ENCODE results near the gene BTRC.

Gene BTRC

DNA sequence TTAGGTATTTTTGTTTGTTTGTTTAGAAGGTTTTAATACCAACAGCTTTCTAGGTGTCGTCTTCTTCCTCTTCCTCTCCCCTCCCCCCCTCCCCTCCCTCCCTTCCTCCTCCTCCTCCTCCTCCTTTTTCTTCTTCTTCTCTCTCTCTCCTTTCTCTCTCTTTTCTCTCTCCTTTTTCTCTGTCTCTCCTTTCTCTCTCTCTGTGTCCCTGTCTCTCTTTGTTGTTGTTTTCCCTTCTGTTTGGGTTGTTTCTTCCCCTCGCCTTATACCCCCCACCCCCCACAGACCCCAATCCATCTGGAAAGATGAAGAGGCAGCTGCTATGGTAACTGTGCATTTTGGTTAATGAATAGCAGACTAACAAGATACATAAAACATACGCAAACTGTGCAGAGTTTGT is 75.5 kb downstream of the BTRC start:
- H3K4me3 ChIP-seq (replicated peaks in 1 of 2; ENCODE audit: low read depth in 2 of 2, low read length in 2 of 2) = no peak overlapping the region
- TF ChIP-seq, protein P1, sequence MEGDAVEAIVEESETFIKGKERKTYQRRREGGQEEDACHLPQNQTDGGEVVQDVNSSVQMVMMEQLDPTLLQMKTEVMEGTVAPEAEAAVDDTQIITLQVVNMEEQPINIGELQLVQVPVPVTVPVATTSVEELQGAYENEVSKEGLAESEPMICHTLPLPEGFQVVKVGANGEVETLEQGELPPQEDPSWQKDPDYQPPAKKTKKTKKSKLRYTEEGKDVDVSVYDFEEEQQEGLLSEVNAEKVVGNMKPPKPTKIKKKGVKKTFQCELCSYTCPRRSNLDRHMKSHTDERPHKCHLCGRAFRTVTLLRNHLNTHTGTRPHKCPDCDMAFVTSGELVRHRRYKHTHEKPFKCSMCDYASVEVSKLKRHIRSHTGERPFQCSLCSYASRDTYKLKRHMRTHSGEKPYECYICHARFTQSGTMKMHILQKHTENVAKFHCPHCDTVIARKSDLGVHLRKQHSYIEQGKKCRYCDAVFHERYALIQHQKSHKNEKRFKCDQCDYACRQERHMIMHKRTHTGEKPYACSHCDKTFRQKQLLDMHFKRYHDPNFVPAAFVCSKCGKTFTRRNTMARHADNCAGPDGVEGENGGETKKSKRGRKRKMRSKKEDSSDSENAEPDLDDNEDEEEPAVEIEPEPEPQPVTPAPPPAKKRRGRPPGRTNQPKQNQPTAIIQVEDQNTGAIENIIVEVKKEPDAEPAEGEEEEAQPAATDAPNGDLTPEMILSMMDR (IDR thresholded peaks at IDR 0.05; ENCODE audit: low read depth, low read length) = no peak
- DNase-seq (ENCODE audit: low read depth in 2 of 2) = no peak

DNA sequence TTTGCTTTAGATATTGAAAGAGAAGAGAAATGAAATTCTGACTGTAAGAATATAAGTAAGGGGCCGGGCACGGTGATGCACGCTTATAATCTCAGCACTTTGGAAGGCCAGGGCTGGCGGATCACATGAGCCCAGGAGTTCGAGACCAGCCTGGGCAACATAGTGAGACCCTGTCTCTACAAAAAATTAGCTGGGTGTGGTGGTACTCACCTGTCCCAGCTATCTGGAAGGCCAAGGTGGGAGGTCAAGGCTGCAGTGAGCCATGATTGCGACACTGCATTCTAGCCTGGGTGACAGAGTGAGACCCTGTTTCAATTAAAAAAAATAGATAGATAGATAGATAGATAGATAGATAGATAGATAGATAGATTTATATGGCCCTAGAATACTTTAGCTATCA is 82.3 kb downstream of the BTRC start:
- DNase-seq (ENCODE audit: low read depth in 2 of 2) = no peak
- TF ChIP-seq, protein P1 (IDR thresholded peaks at IDR 0.05; ENCODE audit: low read depth, low read length) = no peak
- H3K4me3 ChIP-seq (replicated peaks in 1 of 2; ENCODE audit: low read depth in 2 of 2, low read length in 2 of 2) = no peak overlapping the region

DNA sequence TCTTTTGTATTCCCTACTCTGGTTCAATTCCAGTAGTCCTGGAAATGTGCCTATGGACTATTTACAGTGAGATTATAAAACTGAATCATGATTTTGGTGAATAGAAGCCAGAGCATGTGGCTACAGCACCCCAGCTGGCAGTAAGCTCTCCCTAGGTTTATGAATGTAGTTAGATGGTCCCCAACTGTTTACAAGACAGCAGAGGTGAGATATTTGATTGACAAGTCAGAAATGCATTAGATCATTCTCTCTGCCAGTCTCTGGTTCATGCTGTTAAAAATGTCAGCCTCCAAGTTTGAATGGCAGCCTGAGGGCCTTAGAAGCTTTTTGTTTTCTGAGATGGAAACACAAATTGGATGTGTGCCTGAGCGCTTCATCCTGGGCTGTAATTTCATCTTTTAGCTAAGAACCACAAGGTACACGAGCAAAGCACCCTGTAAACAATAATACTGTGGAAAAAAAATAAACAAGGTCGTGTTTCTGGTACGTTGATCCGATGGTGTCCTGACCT is 85.0 kb downstream of the BTRC start:
- TF ChIP-seq, protein P1 (IDR thresholded peaks at IDR 0.05; ENCODE audit: low read depth, low read length) = no peak
- peak in 1 of 2 donors; percentile 11 for DNase-seq (ENCODE audit: low read depth in 2 of 2)
- no peak overlapping the region for H3K4me3 ChIP-seq (replicated peaks in 1 of 2; ENCODE audit: low read depth in 2 of 2, low read length in 2 of 2)

DNA sequence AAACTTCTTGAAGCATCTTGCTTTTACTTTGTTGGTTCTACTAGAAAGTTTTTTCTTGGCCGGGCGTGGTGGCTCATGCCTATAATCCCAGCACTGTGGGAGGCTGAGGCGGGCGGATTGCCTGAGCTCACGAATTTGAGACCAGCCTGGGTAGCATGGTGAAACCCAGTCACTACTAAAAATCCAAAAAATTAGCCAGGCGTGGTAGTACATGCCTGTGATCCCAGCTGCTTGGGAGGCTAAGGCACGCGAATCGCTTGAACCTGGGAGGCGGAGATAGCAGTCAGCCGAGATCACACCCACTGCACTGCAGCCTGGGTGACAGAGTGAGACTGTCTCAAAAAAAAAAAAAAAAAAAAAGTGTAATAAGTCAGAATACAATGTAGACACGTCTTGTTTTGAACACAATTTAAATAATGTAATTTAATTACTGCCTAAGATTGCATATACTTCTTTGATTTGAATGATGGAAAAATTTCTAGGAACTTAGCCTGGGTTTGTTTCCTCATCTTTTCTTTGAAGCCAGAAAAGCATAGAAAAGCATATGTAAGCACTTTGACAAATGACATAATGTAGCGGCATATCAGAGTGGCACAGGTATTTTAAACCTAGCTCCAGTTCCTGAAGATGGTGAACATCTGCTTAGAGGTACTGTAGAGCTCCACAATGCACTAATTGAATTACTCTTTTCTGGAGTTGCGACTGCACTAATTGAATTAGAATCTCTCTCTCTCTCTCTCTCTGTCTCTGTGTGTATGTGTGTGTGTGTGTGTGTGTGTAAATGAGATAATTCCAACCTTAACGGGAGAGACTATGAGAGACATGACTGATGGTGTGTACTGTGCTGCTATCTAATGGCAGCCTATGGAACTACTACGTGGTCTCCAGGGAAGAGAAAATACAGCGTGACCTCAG is 87.8 kb downstream of the BTRC start:
- DNase-seq (ENCODE audit: low read depth in 2 of 2) = peak; percentile 84 to 89
- H3K4me3 ChIP-seq (replicated peaks in 1 of 2; ENCODE audit: low read depth in 2 of 2, low read length in 2 of 2) = no peak overlapping the region
- TF ChIP-seq, protein P1 (IDR thresholded peaks at IDR 0.05; ENCODE audit: low read depth, low read length) = peak; percentile 68

DNA sequence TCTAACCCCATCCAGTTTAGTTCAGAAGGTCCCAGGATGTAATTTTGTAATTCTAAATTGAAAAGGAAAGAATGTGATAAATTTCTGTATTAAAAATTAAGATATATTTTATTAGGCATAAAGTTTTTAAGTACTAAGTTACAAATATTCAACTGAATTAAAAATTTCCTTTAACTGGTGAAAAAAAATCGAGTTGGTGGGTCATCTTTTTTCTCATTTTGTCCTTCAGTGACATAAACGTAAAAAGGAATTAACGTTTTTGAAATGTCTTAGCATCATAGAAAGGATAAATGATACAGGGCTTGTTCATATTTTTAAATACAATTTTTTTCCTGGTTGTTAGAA is 88.5 kb downstream of the BTRC start:
- no peak overlapping the region for H3K4me3 ChIP-seq (replicated peaks in 1 of 2; ENCODE audit: low read depth in 2 of 2, low read length in 2 of 2)
- TF ChIP-seq, protein P1 (IDR thresholded peaks at IDR 0.05; ENCODE audit: low read depth, low read length) = no peak
- DNase-seq (ENCODE audit: low read depth in 2 of 2) = no peak

DNA sequence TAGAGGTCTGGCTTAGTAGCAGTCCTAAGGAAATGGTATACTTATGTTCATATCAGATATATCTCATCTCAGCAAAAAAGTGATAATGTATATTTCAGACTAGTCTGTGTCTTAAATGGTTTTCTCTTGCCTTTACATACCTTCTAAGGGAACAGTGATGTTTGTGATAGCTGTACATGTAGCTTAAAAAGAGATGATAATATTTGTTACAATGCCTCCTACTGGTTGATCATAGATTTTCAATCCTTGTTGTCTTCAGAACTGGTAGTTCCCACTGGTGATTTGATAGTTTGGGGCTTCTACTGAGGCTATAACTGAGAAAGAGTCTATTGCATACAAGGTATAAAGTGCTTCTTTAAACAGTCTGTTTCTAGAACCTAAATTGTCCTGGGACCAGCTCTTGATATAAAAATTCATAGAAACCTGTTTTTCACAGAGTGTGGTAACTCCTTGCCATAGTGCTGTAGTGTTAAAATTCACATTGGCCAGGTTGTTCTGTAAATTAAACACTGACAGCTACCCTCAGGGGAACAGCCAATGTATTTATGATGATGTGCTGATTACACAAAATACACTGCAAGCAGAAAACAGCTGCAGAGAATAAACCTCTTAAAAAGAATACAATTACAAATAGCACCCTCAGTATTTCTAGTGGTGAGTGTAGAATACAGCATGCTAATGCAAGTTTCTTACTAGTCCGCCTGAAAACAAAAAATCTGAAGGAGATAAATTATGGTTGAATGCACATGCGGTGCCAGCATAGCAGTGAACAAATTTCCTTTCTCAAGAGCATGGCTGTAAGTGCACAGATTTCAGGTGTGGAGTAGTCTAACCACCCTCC is 90.3 kb downstream of the BTRC start:
- H3K4me3 ChIP-seq (replicated peaks in 1 of 2; ENCODE audit: low read depth in 2 of 2, low read length in 2 of 2) = no peak overlapping the region
- TF ChIP-seq, protein P1 (IDR thresholded peaks at IDR 0.05; ENCODE audit: low read depth, low read length) = peak; percentile 31
- peak; percentile 24 to 45 for DNase-seq (ENCODE audit: low read depth in 2 of 2)

Data from cardiac fibroblast (primary cell).